ENCODE measurements around the gene HSBP1L1. TPM values are rescaled to one million over a fixed set of nuclear protein-coding genes. Genes with fewer than 3 reads are reported as not detected.
"Not testable (repeated sequence)": the region's sequence is repeated elsewhere in the genome, so short reads cannot be mapped to it uniquely, and the experiment has no call there.

HSBP1L1 gene
- total RNA-seq, 1 donor, result 18.6 TPM

DNA sequence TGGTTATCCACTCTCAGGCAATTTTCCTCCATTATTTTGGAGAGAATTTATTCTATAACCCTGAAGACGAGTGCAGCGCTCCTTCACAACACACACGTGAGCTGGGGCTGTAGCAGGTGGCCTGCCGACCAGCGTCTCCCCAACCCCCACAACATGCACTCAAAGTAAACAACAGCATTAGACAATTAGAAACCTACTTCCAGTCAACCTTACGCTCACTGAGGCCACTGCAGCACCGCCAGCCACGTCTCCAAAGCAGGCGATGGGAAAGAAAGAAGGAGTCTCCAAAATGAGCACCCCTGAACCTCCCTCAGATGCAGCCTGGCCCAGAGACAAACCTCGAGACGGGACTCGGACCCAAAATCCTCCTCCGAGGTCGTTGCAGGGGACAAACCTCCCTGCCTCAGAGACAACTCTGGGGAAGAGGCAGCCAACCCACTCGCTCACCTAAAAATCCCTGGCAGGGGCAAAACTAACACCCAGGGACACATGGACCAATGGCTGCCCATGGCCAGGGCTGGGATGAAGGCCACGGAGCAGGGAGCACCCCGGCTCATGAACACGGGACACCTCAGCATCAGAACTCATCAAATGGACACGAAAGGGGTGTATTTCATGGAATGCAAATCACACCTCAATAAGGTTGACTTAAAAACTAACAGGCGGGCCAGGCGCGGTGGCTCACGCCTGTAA, 15.6 kb upstream of the HSBP1L1 start:
- Histone ChIP-seq H3K9me3 (ENCODE audit: low read depth, low read length) (no peaks in the 10 kb centered on the region), H3K4me1 (ENCODE audit: insufficient read depth, low read length) (peaks cover 38% of the 10 kb centered on the region), H3K27me3 (ENCODE audit: insufficient read depth, low read length) (no peaks in the 10 kb centered on the region), H3K4me3 (ENCODE audit: low read length) (no peak overlapping the region)

DNA sequence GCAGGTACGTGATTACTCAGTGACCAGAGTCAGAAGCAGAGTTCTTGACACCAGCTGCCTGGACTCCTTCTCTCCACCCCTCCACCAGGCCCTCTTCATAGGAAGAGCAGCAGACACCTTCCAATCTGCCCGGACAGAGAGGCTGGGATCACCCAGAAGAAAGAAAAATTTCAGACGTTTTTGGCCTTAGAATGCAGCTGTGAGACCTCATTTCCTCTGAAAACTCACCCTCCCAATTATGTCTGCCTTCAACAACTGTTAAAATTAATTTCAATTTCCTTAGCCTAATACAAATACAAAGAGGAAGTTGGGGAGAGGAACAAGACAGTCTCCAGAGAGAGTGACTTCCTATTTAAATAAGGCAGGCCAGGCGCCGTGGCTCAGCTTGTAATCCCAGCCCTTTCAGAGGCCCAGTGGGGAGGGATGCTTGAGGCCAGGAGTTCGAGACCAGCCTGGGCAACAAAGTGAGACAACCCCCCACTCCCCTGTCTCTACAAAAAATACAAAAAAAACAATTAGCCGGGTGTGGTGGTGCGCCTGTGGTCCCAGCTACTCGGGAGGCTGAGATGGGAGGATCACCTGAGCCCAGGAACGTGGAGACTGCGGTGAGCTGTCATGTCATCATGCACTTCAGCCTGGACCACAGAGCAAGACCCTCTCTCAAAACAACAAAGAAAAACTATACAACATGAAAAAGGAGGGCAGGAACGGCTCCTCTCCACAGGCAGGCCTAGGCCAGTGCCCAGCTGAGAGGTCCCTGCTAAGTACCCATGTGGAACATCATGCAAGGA, 14.6 kb upstream of the HSBP1L1 start:
- peak overlapping the region; percentile 55 for H3K4me3 ChIP-seq (ENCODE audit: low read length)
- peaks cover 37% of the 10 kb centered on the region for H3K4me1 ChIP-seq (ENCODE audit: insufficient read depth, low read length)
- H3K27me3 ChIP-seq (ENCODE audit: insufficient read depth, low read length), result no peaks in the 10 kb centered on the region
- H3K9me3 ChIP-seq (ENCODE audit: low read depth, low read length), result no peaks in the 10 kb centered on the region

DNA sequence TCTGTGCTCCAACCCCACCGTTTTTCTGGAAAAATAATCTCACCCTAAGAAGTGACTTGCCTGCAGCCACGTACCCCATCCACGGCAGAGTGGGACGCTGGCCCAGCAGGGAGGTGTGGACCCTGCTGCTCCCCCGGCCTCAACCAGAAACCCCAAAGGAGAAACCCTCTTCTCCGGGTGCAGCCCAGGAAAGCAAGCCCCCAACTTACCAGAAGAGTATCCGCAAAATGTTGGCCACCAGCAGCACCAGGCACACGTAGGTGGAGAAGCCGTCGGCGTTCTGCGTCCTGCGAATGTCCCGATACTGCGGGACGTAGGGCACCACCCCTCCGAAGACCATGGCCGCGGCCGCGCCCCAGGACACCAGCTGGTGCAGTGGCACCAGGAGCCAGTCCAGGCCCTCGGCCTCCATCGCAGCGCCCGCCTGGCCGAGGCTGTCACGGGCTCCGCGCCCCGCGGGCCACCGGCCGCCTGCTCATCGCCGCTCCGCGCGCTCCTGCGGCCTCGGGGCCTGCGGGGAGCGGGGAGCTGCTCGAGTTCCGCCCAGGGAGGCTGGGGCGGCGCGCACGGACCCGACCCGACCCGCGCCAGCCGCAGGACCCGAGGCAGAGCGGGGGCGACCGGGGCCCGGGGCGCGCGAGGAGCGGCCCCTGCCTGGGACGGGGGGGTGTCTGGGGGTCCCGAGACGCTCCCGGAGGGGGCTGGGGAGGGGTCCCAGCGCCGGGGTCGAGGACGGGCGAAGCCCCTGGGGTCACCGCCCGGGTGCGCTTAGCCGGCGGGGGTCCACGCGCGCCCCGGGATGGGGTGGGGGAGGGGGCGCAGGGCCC, 13.7 kb upstream of the HSBP1L1 start:
- no peaks in the 10 kb centered on the region for H3K9me3 ChIP-seq (ENCODE audit: low read depth, low read length)
- peak overlapping the region; percentile 55 for H3K4me3 ChIP-seq (ENCODE audit: low read length)
- no peaks in the 10 kb centered on the region for H3K27me3 ChIP-seq (ENCODE audit: insufficient read depth, low read length)
- H3K4me1 ChIP-seq (ENCODE audit: insufficient read depth, low read length), result peaks cover 37% of the 10 kb centered on the region

DNA sequence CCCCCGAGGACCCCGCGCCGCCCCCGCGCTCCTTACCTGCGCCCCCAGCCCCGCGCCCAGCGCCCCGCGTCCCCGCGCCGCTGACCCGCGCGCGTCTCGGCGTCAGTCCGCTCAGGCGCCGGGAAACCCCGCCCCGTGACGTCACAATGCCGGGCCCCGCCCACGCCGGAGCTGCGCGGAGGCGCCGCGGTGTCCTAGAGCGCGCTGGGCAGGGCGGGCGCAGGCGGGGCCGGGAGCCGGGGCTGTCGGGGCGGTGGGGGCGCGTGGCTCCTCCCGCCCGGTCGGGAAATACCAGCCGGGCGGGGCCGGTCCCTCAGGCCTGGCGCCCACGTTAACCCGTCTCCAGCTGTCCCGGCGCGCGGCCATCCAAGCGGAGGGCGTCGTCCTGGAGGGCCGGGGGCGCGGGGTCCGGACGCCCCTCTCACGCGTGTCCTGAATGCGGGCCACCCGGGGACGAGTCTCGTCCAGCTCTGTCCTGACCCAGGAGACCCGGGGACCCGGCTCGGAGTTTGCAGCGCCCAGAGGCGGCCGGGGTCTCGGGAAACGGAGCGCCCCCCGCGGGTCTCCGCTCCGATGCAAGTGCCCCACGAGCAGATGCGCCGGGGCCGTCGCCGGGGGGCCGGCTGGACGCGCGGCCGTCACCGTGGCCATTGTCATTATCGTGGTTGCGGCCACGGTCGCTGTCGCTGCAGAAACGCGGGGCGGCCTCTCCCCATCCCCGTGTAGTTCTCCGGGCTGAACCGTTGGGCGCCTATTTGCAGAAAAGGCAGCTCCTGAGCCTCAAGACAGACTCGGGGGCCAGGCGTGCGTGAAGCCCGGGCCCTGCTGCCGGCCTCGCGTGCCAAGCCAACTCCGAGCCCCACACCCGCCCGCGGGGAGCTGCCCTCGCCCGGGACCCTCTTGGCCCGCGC, 12.6 kb upstream of the HSBP1L1 start, which contains the start of gene SLC66A2:
Gene SLC66A2 (minus strand): TSS at position 109 of the 911 bp plus-strand sequence. CDS start 727 bp downstream, outside the sequence.
- Histone ChIP-seq H3K4me3 (ENCODE audit: low read length) (peak within 1 kb of the TSS; percentile 55), H3K9me3 (ENCODE audit: low read depth, low read length) (no peaks in the 10 kb centered on the region)

DNA sequence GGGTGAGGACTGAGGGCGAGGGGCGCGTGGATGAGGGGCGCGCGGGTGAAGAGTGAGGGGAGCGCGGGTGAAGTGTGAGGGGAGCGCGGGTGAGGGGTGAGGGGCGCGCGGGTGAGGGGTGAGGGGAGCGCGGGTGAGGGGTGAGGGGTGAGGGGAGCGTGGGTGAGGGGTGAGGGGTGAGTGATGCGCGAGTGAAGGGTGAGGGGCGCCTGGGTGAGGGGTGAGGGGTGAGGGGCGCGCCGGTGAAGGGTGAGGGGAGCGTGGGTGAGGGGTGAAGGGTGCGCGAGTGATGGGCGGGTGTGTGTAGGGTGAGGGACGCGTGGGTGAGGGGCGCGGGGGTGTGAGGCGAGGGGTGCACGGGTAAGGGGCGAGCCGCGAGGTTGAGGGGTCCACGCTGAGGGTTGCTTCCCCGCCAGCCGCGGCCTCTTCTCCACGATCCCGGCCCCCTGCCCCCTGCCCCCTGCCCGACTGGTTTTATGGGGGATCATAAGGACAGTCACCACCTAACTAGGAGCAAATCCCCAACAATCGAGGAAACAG, 11.9 kb upstream of the HSBP1L1 start:
- Histone ChIP-seq H3K4me3 (ENCODE audit: low read length) (no peak overlapping the region), H3K27me3 (ENCODE audit: insufficient read depth, low read length) (no peaks in the 10 kb centered on the region), H3K4me1 (ENCODE audit: insufficient read depth, low read length) (peaks cover 37% of the 10 kb centered on the region), H3K9me3 (ENCODE audit: low read depth, low read length) (no peaks in the 10 kb centered on the region)

More for the DNA sequence above, 12.6 kb upstream of the HSBP1L1 start, which contains the start of gene SLC66A2:
- H3K4me1 ChIP-seq (ENCODE audit: insufficient read depth, low read length), result peaks cover 37% of the 10 kb centered on the region
- H3K27me3 ChIP-seq (ENCODE audit: insufficient read depth, low read length), result no peaks in the 10 kb centered on the region

DNA sequence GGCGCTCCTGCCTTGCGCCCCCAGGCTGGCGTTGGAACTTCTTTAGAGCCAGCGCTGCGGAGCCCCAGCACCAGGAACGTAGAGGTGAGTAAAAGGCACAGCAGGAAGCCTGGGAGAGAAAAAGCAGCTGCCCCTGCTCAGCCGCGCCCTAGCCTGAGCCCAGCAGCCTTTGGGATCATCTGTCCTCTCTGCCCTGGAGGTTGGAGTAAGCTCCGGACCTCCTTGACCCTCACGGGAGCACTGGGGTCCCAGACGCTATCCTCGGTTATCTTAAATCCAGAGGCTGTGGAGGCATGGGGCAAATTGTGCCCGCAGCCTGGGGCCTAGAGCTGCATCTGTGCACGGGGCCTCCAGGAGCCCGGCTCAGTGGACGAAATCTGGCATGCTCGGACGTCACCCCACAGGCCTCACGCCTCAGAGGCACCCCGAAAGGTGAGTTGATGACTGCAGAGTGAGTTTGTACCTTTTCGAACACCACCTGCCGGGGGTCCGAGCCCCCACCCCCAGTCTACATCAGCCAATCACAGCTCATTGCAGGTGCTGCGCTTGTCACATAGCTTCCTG, 11.4 kb upstream of the HSBP1L1 start:
- no peaks in the 10 kb centered on the region for H3K9me3 ChIP-seq (ENCODE audit: low read depth, low read length)
- peaks cover 33% of the 10 kb centered on the region for H3K4me1 ChIP-seq (ENCODE audit: insufficient read depth, low read length)
- H3K4me3 ChIP-seq (ENCODE audit: low read length), result no peak overlapping the region
- H3K27me3 ChIP-seq (ENCODE audit: insufficient read depth, low read length), result no peaks in the 10 kb centered on the region

DNA sequence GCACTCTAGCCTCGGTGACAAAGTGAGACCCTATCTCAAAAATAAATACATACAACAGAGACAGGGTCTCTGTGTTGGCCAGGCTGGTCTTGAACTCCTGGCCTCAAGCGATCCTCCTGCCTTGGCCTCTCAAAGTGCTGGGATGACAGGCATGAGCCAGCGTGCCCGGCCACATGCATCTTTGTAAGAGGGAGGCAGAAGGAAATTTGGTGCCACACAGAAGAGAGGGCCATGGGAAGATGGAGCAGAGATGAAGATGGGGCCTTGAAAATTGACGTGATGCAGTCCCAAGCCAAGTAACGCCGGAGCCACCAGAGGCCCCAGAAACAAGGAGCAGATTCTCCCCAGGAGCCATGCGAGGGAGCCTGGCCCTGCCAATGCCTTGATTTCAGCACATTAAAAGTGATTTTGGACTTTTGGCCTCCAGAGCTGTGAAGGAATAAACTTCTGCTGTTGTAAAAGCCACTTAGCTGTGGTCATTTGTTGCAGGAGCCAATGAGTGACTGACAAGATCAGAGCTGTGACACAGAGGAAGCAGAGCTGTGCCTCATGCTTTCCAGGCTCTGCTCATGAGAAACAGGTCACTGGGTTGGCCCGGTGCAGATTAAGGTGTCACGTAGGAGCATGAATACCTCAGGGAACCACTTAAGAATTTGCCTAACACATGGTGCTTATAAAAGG, 10.3 kb upstream of the HSBP1L1 start:
- H3K9me3 ChIP-seq (ENCODE audit: low read depth, low read length), result no peaks in the 10 kb centered on the region
- no peak overlapping the region for H3K4me3 ChIP-seq (ENCODE audit: low read length)
- no peaks in the 10 kb centered on the region for H3K27me3 ChIP-seq (ENCODE audit: insufficient read depth, low read length)
- peaks cover 22% of the 10 kb centered on the region for H3K4me1 ChIP-seq (ENCODE audit: insufficient read depth, low read length)

DNA sequence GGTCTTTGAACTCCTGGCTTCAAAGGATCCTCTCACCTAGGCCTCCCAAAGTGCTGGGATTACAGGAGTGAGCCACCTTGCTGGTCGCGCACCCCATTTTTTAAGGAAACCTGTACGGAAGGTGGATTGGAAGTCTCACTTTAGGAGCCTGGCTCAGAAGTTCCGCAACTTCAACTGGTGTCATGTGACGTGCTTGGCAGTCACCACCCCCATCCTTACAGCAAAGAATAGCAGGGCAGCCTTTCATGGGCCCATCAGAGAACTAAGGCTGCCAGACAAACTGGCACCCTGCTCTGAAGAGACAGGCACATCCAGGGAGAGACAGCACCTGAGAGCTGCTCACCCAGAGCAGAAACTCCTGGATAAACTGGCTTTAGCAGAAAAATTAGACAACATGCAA, 9.7 kb upstream of the HSBP1L1 start:
- no peak overlapping the region for H3K4me3 ChIP-seq (ENCODE audit: low read length)
- peaks cover 19% of the 10 kb centered on the region for H3K4me1 ChIP-seq (ENCODE audit: insufficient read depth, low read length)
- H3K9me3 ChIP-seq (ENCODE audit: low read depth, low read length), result no peaks in the 10 kb centered on the region
- H3K27me3 ChIP-seq (ENCODE audit: insufficient read depth, low read length), result no peaks in the 10 kb centered on the region

DNA sequence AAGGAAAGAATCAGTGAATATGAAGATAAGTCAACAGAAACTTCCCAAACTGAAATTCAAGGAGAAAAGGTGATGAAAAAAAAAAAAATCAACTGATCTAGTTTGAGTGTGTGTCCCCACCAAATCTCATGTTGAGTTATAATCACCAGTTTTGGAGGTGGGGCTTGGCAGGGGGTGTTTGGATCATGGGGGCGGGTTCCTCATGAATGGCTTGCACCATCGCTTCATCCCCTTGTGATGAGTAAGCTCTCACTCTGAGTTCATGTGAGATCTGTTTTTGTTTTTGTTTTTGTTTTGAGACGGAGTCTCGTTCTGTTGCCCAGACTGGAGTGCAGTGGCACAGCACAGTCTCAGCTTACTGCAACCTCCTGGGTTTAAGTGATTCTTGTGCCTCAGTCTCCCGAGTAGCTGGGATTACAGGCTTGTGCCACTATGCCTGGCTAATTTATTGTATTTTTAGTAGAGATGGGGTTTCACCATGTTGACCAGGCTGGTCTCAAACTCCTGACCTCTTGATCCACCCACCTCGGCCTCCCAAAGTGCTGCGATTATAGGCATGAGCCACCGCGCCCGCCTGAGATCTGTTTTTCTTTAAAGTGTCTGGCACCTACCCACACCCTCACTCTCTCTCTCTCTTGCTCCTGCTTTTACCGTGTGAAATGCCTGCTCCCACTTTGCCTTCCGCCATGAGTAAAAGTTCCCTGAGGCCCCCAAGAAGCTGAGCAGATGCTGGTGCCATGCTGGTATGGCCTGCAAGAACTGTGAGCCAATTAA, 9.0 kb upstream of the HSBP1L1 start:
- Histone ChIP-seq H3K4me3 (ENCODE audit: low read length) (no peak overlapping the region), H3K9me3 (ENCODE audit: low read depth, low read length) (no peaks in the 10 kb centered on the region), H3K27me3 (ENCODE audit: insufficient read depth, low read length) (no peaks in the 10 kb centered on the region), H3K4me1 (ENCODE audit: insufficient read depth, low read length) (peaks cover 17% of the 10 kb centered on the region)

DNA sequence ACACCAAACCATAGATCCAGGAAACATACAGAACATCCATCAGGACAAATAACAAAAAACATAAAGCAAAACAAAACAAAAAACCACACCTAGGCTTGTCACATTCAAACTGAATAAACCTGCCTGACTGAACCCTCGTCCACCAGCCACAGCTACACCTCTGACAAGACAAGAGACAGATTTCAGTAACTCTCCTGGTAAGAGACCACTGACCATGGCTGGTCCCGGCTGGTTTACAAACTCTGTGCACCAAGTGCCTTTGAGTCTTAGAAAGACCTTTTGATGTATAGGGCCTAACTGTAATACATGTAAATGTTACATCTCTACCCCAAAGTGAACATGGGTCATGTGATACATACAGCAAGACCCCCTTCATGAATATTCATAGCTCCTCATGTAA, 8.2 kb upstream of the HSBP1L1 start:
- Histone ChIP-seq H3K27me3 (ENCODE audit: insufficient read depth, low read length) (no peaks in the 10 kb centered on the region), H3K4me1 (ENCODE audit: insufficient read depth, low read length) (peaks cover 18% of the 10 kb centered on the region), H3K9me3 (ENCODE audit: low read depth, low read length) (no peaks in the 10 kb centered on the region), H3K4me3 (ENCODE audit: low read length) (no peak overlapping the region)

DNA sequence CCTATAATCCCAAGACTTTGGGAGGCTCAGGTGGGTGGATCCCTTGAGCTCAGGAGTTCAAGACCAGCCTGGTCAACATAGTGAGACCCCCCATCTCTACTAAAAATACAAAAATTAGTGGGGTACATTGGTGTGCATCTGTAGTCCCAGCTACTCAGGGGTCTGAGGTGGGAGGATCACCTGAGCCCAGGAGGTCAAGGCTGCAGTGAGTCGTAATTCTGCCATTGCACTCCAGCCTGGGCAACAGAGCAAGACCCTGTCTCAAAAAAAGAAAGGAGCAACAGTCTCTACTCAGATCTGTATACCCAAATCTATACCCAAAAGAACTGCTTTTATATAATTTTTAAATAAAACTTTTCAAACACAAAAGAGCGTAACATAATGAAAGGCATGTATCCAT, 5.5 kb upstream of the HSBP1L1 start:
- Histone ChIP-seq H3K4me3 (ENCODE audit: low read length) (no peak overlapping the region), H3K9me3 (ENCODE audit: low read depth, low read length) (no peaks in the 10 kb centered on the region), H3K4me1 (ENCODE audit: insufficient read depth, low read length) (peaks cover 21% of the 10 kb centered on the region), H3K27me3 (ENCODE audit: insufficient read depth, low read length) (no peaks in the 10 kb centered on the region)

DNA sequence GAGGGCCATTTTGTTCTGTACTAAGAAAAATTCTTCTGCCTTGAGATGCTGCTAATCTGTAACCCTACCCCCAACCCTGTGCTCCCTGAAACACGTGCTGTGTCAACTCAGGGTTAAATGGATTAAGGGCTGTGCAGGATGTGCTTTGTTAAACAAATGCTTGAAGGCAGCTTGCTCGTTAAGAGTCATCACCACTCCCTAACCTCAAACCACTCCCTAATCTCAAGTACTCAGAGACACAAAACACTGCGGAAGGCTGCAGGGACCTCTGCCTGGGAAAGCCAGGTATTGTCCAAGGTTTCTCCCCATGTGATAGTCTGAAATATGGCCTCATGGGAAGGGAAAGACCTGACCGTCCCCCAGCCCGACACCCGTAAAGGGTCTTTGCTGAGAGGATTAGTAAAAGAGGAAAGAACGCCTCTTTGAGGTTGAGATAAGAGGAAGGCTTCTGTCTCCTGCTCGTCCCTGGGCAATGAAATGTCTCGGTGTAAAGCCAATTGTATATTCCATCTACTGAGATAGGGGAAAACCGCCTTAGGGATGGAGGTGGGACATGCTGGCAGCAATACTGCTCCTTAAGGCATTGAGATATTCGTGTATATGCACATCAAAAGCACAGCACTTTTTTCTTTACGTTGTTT, 4.2 kb upstream of the HSBP1L1 start:
- not testable (repeated sequence) for H3K9me3 ChIP-seq (ENCODE audit: low read depth, low read length); H3K27me3 ChIP-seq (ENCODE audit: insufficient read depth, low read length); H3K4me3 ChIP-seq (ENCODE audit: low read length)
- peaks cover 34% of the 10 kb centered on the region for H3K4me1 ChIP-seq (ENCODE audit: insufficient read depth, low read length)

All from mononuclear cell (primary cell).